NB4 (cell line): Measurements from ENCODE around the gene RIMS1.

Experiments
- DNase-seq: peaks from one replicate; pipeline ENCODE4 v3.0.0; 2010; ENCODE audit warnings: low read depth
- H3K4me3 ChIP-seq: one replicate; pipeline ENCODE4 v1.5.1; 2011; ENCODE audit warnings: mild to moderate bottlenecking, low read depth, low read length, moderate library complexity
- CTCF ChIP-seq: IDR thresholded peaks from one replicate; pipeline ENCODE4 v1.5.1; 2012; ENCODE audit warnings: low read depth, low read length
- MYC ChIP-seq: IDR thresholded peaks from 2 replicates; pipeline ENCODE4 v1.6.1; 2011; ENCODE audit warnings: low read depth, low read length
- POLR2A ChIP-seq: IDR thresholded peaks from 2 replicates; pipeline ENCODE4 v1.6.1; 2011; ENCODE audit warnings: mild to moderate bottlenecking; ENCODE audit not compliant: insufficient read length; ENCODE audit errors: extremely low read depth
- TF ChIP-seq, protein P1 (sequence below): IDR thresholded peaks from 2 replicates; pipeline ENCODE4 v1.6.1; 2011; ENCODE audit warnings: low read depth, low read length

RIMS1 gene

GRCh38 chr6:72084992-72085569 lies 198.7 kb downstream of the RIMS1 start:
- DNase-seq = peak; percentile 35
- no peak for TF ChIP-seq MYC
- TF ChIP-seq, protein P1, sequence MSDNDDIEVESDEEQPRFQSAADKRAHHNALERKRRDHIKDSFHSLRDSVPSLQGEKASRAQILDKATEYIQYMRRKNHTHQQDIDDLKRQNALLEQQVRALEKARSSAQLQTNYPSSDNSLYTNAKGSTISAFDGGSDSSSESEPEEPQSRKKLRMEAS = no peak
- no peak overlapping the region for H3K4me3 ChIP-seq

DNA sequence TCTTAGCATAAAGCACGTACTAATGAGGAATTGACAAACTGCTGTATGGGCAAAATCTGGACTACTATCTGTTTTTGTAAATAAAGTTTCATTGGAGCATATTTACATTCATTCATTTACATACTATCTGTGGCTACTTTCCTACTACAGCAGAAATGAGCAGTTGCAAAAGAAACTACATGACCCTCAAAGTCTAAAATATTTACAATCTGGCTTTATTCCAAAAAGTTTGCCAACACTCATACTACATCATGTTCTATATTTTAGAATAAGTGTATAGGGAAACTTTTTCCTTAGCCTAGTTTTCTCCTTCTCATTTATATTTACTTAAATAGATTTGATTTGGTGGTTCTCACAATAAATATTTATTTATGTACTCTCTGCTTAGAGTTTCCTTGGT lies 208.2 kb downstream of the RIMS1 start:
- no peak overlapping the region for H3K4me3 ChIP-seq
- TF ChIP-seq POLR2A (no peak), MYC (no peak), CTCF (no peak)
- TF ChIP-seq, protein P1 = no peak
- no peak for DNase-seq

- TF ChIP-seq CTCF (no peak), MYC (no peak), POLR2A (no peak)
- TF ChIP-seq, protein P1 = no peak
- H3K4me3 ChIP-seq = no peak overlapping the region
- DNase-seq = no peak
Measured at GRCh38 chr6:72102561-72102960, 216.2 kb downstream of the RIMS1 start.

- no peak for DNase-seq
- no peak overlapping the region for H3K4me3 ChIP-seq
- no peak for TF ChIP-seq POLR2A
Measured at GRCh38 chr6:72111611-72112010, 225.3 kb downstream of the RIMS1 start.

DNA sequence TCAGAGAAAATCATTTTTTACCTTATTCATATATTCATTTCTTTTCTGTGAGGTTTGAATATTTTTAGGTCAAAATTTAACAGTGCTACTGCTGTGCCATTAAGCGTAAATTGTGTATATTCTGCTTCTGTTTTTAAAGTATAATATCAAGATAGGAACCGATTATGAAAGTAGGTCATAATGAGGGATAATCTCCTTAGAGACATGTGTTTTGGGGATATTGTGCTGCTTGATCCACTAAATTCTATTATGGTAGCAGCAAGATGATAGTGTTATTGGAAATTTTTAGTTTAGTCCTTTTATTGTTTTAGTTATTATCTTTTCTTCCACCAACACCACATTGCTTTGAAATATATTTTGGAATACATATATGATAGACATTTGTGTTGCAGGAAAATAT lies 244.0 kb downstream of the RIMS1 start:
- DNase-seq = no peak
- H3K4me3 ChIP-seq = no peak overlapping the region
- TF ChIP-seq MYC = no peak
- TF ChIP-seq POLR2A = no peak
- no peak for TF ChIP-seq CTCF
- TF ChIP-seq, protein P1 = no peak

DNA sequence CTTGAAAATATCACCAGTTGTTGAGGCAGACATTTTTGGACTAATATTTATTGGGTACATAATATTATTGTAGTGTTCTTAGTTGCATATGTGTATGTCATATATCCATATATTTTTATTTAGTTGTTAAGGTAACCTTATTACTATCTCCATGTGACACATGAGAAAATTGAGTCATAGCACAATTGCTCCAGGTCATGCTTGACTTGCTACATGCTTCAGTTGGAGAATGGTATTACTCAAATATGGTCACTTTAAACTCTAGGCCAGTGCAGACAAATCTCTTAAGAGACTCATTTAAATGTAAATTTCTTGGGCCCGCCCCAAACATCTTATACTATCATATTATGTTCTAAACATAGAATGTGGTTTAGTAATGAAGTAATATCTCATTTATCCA lies 246.1 kb downstream of the RIMS1 start:
- TF ChIP-seq, protein P1 = no peak
- TF ChIP-seq MYC (no peak), POLR2A (no peak), CTCF (no peak)
- DNase-seq = no peak
- H3K4me3 ChIP-seq = no peak overlapping the region

GRCh38 chr6:72132851-72133250 lies 246.5 kb downstream of the RIMS1 start:
- TF ChIP-seq CTCF (no peak), MYC (no peak), POLR2A (no peak)
- TF ChIP-seq, protein P1 = no peak
- no peak overlapping the region for H3K4me3 ChIP-seq
- DNase-seq = no peak
